Measurements from ENCODE around the gene KCMF1. TPM values are rescaled to one million over a fixed set of nuclear protein-coding genes. Genes with fewer than 3 reads are reported as not detected.
A peak's percentile ranks its signal among the peaks of the same experiment; 100 is the strongest.

KCMF1 gene
- total and polyA plus RNA-seq, 2 of the 13 experiments (the other 11 are each of a cell fraction or from before 2014, with no cell fraction given), result 62.1 to 116 TPM

GRCh38 chr2:84971510-84972206 lies 697 bp downstream of the KCMF1 start (continued):
- no peak for TF ChIP-seq FOXA3 (CRISPR knock-in tag; IDR thresholded peaks at IDR 0.05)
- TF ChIP-seq ZNF251 (CRISPR knock-in tag; IDR thresholded peaks at IDR 0.05), result no peak
- peak; percentile 56; the same call in 1 of the 2 replicates for TF ChIP-seq ZNF839 (CRISPR knock-in tag; IDR thresholded peaks at IDR 0.05; ENCODE audit: borderline replicate concordance)
- TF ChIP-seq TERF1 (CRISPR knock-in tag; IDR thresholded peaks at IDR 0.05), result 0 out of 2 replicates have a peak, but pooled peaks have one; percentile 70
- TF ChIP-seq FOXJ3 (CRISPR knock-in tag; IDR thresholded peaks at IDR 0.05; ENCODE audit: borderline replicate concordance), result no peak
- TF ChIP-seq ZNF768 (CRISPR knock-in tag; IDR thresholded peaks at IDR 0.05), result peak; percentile 59; the same call in 1 of the 2 replicates
- 0 out of 2 replicates have a peak, but pooled peaks have one; percentile 44 for TF ChIP-seq ZSCAN25 (CRISPR knock-in tag; IDR thresholded peaks at IDR 0.05)
- 0 out of 2 replicates have a peak, but pooled peaks have one; percentile 16 for TF ChIP-seq E2F2 (CRISPR knock-in tag; IDR thresholded peaks at IDR 0.05; ENCODE audit: borderline replicate concordance)
- TF ChIP-seq TBP (CRISPR knock-in tag; IDR thresholded peaks at IDR 0.05), result no peak
- peak; percentile 95 for TF ChIP-seq PHF8 (CRISPR knock-in tag; IDR thresholded peaks at IDR 0.05)
- no peak for TF ChIP-seq EZH2 (conservative IDR thresholded peaks at IDR 0.05; ENCODE audit: low read depth, low read length)
- no peak for TF ChIP-seq ZMYM2 (CRISPR knock-in tag; IDR thresholded peaks at IDR 0.05)
- peak; percentile 70 for TF ChIP-seq AGO2 (optimal IDR thresholded peaks at IDR 0.05; ENCODE audit: low read depth, low read length)
- TF ChIP-seq ZNF773 (CRISPR knock-in tag; IDR thresholded peaks at IDR 0.05; ENCODE audit: borderline replicate concordance), result 0 out of 2 replicates have a peak, but pooled peaks have one; percentile 48
- TF ChIP-seq SNAPC2 (CRISPR knock-in tag; IDR thresholded peaks at IDR 0.05), result peak; percentile 47; the same call in 1 of the 2 replicates
- TF ChIP-seq ZNF350 (CRISPR knock-in tag; IDR thresholded peaks at IDR 0.05; ENCODE audit: borderline replicate concordance, low read depth), result 0 out of 2 replicates have a peak, but pooled peaks have one; percentile 46
- 0 out of 2 replicates have a peak, but pooled peaks have one; percentile 47 for TF ChIP-seq LBX2 (CRISPR knock-in tag; IDR thresholded peaks at IDR 0.05; ENCODE audit: borderline replicate concordance)
- TF ChIP-seq ZMYM4 (CRISPR knock-in tag; IDR thresholded peaks at IDR 0.05), result peak; percentile 47; the same call in 1 of the 2 replicates
- TF ChIP-seq ZNF713 (CRISPR knock-in tag; IDR thresholded peaks at IDR 0.05), result peak; percentile 83; the same call in 1 of the 2 replicates
- TF ChIP-seq TIGD3 (CRISPR knock-in tag; IDR thresholded peaks at IDR 0.05; ENCODE audit: borderline replicate concordance), result no peak
- TF ChIP-seq ZNF446 (CRISPR knock-in tag; IDR thresholded peaks at IDR 0.05), result peak; percentile 68; the same call in 1 of the 2 replicates
- 0 out of 2 replicates have a peak, but pooled peaks have one; percentile 30 for TF ChIP-seq ZNF343 (CRISPR knock-in tag; IDR thresholded peaks at IDR 0.05)
- TF ChIP-seq ZNF225 (CRISPR knock-in tag; IDR thresholded peaks at IDR 0.05), result peak; percentile 93
